WTC11 (cell line): Measurements from ENCODE around the gene CHTF18.

Experiments
- ESRRA ChIP-seq: sonication (generic); formaldehyde crosslinking; IDR thresholded peaks from 2 replicates; pipeline ENCODE4 v1.8.1; 2022; ENCODE audit warnings: mild to moderate bottlenecking, missing genetic modification reagents, borderline replicate concordance
- FOXK1 ChIP-seq: sonication (generic); formaldehyde crosslinking; IDR thresholded peaks from 2 replicates; pipeline ENCODE4 v1.8.0; 2022; ENCODE audit warnings: mild to moderate bottlenecking, moderate library complexity, missing genetic modification reagents
- NFE2L1 ChIP-seq: sonication (generic); formaldehyde crosslinking; IDR thresholded peaks from 2 replicates; pipeline ENCODE4 v1.8.1; 2023; ENCODE audit warnings: missing genetic modification reagents
- NR2C2 ChIP-seq: sonication (generic); formaldehyde crosslinking; IDR thresholded peaks from 2 replicates; pipeline ENCODE4 v1.8.0; 2022; ENCODE audit warnings: mild to moderate bottlenecking, missing genetic modification reagents
- TEAD4 ChIP-seq: sonication (generic); formaldehyde crosslinking; IDR thresholded peaks from 2 replicates; pipeline ENCODE4 v1.8.0; 2022; ENCODE audit warnings: mild to moderate bottlenecking, missing genetic modification reagents
- TF ChIP-seq, protein P1 (sequence below): fragments of 200-600 bp; IDR thresholded peaks from 2 replicates; pipeline ENCODE4 v1.8.0; 2022; ENCODE audit warnings: antibody characterized with exemption
- TF ChIP-seq, protein P2 (sequence below): fragments of 250-450 bp; sonication (Bioruptor Pico); IDR thresholded peaks from 2 replicates; pipeline ENCODE4 v1.9.0; 2021; ENCODE audit warnings: mild to moderate bottlenecking
- TF ChIP-seq, protein P3 (sequence below): sonication (generic); formaldehyde crosslinking; IDR thresholded peaks from 2 replicates; pipeline ENCODE4 v1.8.0; 2022; ENCODE audit warnings: mild to moderate bottlenecking, missing genetic modification reagents
- TF ChIP-seq, protein P4 (sequence below): sonication (generic); formaldehyde crosslinking; IDR thresholded peaks from 2 replicates; pipeline ENCODE4 v1.8.0; 2023; ENCODE audit warnings: missing genetic modification reagents
- TF ChIP-seq, protein P5 (sequence below): sonication (generic); formaldehyde crosslinking; IDR thresholded peaks from 2 replicates; pipeline ENCODE4 v1.8.1; 2022; ENCODE audit warnings: mild to moderate bottlenecking, moderate library complexity, missing genetic modification reagents
- TF ChIP-seq, protein P6 (sequence below): sonication (generic); formaldehyde crosslinking; IDR thresholded peaks from 2 replicates; pipeline ENCODE4 v1.8.1; 2023; ENCODE audit warnings: mild to moderate bottlenecking, missing genetic modification reagents
- TF ChIP-seq, protein P7 (sequence below): sonication (generic); formaldehyde crosslinking; IDR thresholded peaks from 2 replicates; pipeline ENCODE4 v1.8.1; 2023; ENCODE audit warnings: mild to moderate bottlenecking, missing genetic modification reagents, moderate library complexity

DNA sequence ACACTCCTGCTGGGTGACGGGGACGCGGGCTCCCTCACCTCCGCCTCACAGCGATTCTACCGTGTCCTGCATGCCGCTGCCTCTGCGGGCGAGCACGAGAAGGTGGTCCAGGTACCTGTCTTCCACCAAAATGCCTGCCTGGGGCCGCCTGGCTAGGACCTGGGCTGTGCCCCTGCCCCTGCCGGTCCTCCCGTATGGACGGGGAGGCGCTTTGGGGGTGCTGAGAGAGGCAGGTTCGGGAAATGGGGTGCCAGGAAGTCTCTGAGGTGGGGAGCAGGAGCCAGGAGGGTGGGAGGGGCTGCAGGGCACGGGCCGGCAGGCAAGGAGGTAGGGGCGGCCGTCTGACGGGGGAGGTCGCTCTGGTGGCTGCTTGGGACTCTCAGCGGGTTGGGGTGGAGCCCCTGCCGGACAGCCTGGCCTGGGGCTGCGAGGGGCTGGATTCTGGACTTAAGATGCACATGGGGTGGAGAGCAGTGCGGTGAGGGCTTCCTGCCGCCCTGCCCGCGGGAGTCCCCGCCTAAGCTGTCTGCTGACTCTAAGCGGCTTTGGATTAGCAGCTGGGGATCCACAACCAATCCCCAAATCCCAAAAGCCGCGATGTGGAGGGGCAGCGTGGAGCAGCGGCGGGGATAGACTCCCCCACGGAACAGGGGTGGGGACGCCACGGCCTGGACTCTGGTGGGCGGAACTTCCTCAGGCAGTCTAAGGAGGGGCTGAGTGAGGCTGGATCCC is 5.8 kb downstream of the CHTF18 start:
- TF ChIP-seq NFE2L1 (CRISPR knock-in tag) (no peak), TEAD4 (CRISPR knock-in tag) (no peak), FOXK1 (CRISPR knock-in tag) (no peak), NR2C2 (CRISPR knock-in tag) (no peak), ESRRA (no peak)
- TF ChIP-seq, protein P1, sequence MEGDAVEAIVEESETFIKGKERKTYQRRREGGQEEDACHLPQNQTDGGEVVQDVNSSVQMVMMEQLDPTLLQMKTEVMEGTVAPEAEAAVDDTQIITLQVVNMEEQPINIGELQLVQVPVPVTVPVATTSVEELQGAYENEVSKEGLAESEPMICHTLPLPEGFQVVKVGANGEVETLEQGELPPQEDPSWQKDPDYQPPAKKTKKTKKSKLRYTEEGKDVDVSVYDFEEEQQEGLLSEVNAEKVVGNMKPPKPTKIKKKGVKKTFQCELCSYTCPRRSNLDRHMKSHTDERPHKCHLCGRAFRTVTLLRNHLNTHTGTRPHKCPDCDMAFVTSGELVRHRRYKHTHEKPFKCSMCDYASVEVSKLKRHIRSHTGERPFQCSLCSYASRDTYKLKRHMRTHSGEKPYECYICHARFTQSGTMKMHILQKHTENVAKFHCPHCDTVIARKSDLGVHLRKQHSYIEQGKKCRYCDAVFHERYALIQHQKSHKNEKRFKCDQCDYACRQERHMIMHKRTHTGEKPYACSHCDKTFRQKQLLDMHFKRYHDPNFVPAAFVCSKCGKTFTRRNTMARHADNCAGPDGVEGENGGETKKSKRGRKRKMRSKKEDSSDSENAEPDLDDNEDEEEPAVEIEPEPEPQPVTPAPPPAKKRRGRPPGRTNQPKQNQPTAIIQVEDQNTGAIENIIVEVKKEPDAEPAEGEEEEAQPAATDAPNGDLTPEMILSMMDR: no peak
- TF ChIP-seq, protein P2, sequence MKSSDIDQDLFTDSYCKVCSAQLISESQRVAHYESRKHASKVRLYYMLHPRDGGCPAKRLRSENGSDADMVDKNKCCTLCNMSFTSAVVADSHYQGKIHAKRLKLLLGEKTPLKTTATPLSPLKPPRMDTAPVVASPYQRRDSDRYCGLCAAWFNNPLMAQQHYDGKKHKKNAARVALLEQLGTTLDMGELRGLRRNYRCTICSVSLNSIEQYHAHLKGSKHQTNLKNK: no peak
- TF ChIP-seq, protein P3, sequence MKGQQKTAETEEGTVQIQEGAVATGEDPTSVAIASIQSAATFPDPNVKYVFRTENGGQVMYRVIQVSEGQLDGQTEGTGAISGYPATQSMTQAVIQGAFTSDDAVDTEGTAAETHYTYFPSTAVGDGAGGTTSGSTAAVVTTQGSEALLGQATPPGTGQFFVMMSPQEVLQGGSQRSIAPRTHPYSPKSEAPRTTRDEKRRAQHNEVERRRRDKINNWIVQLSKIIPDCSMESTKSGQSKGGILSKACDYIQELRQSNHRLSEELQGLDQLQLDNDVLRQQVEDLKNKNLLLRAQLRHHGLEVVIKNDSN (CRISPR knock-in tag): no peak
- TF ChIP-seq, protein P4, sequence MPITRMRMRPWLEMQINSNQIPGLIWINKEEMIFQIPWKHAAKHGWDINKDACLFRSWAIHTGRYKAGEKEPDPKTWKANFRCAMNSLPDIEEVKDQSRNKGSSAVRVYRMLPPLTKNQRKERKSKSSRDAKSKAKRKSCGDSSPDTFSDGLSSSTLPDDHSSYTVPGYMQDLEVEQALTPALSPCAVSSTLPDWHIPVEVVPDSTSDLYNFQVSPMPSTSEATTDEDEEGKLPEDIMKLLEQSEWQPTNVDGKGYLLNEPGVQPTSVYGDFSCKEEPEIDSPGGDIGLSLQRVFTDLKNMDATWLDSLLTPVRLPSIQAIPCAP: no peak
- TF ChIP-seq, protein P5, sequence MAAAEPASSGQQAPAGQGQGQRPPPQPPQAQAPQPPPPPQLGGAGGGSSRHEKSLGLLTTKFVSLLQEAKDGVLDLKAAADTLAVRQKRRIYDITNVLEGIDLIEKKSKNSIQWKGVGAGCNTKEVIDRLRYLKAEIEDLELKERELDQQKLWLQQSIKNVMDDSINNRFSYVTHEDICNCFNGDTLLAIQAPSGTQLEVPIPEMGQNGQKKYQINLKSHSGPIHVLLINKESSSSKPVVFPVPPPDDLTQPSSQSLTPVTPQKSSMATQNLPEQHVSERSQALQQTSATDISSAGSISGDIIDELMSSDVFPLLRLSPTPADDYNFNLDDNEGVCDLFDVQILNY: no peak
- TF ChIP-seq, protein P6, sequence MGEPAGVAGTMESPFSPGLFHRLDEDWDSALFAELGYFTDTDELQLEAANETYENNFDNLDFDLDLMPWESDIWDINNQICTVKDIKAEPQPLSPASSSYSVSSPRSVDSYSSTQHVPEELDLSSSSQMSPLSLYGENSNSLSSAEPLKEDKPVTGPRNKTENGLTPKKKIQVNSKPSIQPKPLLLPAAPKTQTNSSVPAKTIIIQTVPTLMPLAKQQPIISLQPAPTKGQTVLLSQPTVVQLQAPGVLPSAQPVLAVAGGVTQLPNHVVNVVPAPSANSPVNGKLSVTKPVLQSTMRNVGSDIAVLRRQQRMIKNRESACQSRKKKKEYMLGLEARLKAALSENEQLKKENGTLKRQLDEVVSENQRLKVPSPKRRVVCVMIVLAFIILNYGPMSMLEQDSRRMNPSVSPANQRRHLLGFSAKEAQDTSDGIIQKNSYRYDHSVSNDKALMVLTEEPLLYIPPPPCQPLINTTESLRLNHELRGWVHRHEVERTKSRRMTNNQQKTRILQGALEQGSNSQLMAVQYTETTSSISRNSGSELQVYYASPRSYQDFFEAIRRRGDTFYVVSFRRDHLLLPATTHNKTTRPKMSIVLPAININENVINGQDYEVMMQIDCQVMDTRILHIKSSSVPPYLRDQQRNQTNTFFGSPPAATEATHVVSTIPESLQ (CRISPR knock-in tag): no peak
- TF ChIP-seq, protein P7, sequence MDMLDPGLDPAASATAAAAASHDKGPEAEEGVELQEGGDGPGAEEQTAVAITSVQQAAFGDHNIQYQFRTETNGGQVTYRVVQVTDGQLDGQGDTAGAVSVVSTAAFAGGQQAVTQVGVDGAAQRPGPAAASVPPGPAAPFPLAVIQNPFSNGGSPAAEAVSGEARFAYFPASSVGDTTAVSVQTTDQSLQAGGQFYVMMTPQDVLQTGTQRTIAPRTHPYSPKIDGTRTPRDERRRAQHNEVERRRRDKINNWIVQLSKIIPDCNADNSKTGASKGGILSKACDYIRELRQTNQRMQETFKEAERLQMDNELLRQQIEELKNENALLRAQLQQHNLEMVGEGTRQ (CRISPR knock-in tag): no peak
